Karpas-422 (cell line): Measurements from ENCODE around the gene PANK2. TPM values are rescaled to one million over a fixed set of nuclear protein-coding genes. Genes with fewer than 3 reads are reported as not detected.
A peak's percentile ranks its signal among the peaks of the same experiment; 100 is the strongest.

Experiments used
- DNase-seq: peaks from one replicate; pipeline ENCODE4 v3.0.0-alpha.2; 2015
- H2AFZ ChIP-seq: fragments of 200-600 bp; sonication (generic); 2 replicates; pipeline ENCODE4 v1.6.1; 2014; ENCODE audit warnings: antibody characterized with exemption, low read length, mixed read lengths
- H3K27ac ChIP-seq: fragments of 200-600 bp; sonication (generic); 2 replicates; pipeline ENCODE4 v1.5.1; 2014; ENCODE audit warnings: mild to moderate bottlenecking, low read length, moderate library complexity
- H3K27me3 ChIP-seq: fragments of 200-600 bp; sonication (generic); 2 replicates; pipeline ENCODE4 v1.6.1; 2014; ENCODE audit warnings: low read length, mixed read lengths
- H3K36me3 ChIP-seq: fragments of 200-600 bp; sonication (generic); 2 replicates; pipeline ENCODE4 v1.6.1; 2014; ENCODE audit warnings: low read length, mixed read lengths; ENCODE audit not compliant: insufficient read depth
- H3K4me1 ChIP-seq: fragments of 200-600 bp; sonication (generic); 2 replicates; pipeline ENCODE4 v1.6.1; 2014; ENCODE audit warnings: mild to moderate bottlenecking, low read length, mixed read lengths
- H3K4me2 ChIP-seq: fragments of 200-600 bp; sonication (generic); 2 replicates; pipeline ENCODE4 v1.6.1; 2014; ENCODE audit warnings: low read length, low read depth, mild to moderate bottlenecking; ENCODE audit not compliant: poor library complexity, severe bottlenecking
- H3K4me3 ChIP-seq: fragments of 200-600 bp; sonication (generic); 2 replicates; pipeline ENCODE4 v1.5.1; 2014; ENCODE audit warnings: mild to moderate bottlenecking, antibody characterized with exemption, low read length, mixed read lengths
- H3K79me2 ChIP-seq: fragments of 200-600 bp; sonication (generic); 2 replicates; pipeline ENCODE4 v1.6.1; 2014; ENCODE audit warnings: mild to moderate bottlenecking, low read length, mixed read lengths
- H3K9ac ChIP-seq: fragments of 200-600 bp; sonication (generic); 2 replicates; pipeline ENCODE4 v1.6.0; 2014; ENCODE audit warnings: low read length
- H3K9me2 ChIP-seq: fragments of 200-600 bp; sonication (generic), shearing (Covaris generic); replicated peaks from 2 replicates; pipeline ENCODE4 v1.6.0; 2014; ENCODE audit warnings: mild to moderate bottlenecking, low read length, moderate library complexity; ENCODE audit not compliant: insufficient read depth
- H3K9me3 ChIP-seq: fragments of 300-700, 200-600 bp; sonication (generic); 2 replicates; pipeline ENCODE4 v1.6.1; 2014; ENCODE audit warnings: low read length, mixed read lengths
- H4K20me1 ChIP-seq: fragments of 200-600 bp; sonication (generic); 2 replicates; pipeline ENCODE4 v1.6.1; 2014; ENCODE audit warnings: mild to moderate bottlenecking, antibody characterized with exemption, low read length, low read depth; ENCODE audit not compliant: insufficient read depth
- total RNA-seq: library from RNA; depleted of rRNA; stranded (reverse); fragments of >200 nt; shearing (Covaris generic); gene quantifications from 2 replicates; pipeline ENCODE4 v1.2.3, GENCODE V29; 2014; ENCODE audit warnings: low replicate concordance

Gene PANK2
- total RNA-seq, 1 experiment from 2014 or later, result 19.2 TPM

DNA sequence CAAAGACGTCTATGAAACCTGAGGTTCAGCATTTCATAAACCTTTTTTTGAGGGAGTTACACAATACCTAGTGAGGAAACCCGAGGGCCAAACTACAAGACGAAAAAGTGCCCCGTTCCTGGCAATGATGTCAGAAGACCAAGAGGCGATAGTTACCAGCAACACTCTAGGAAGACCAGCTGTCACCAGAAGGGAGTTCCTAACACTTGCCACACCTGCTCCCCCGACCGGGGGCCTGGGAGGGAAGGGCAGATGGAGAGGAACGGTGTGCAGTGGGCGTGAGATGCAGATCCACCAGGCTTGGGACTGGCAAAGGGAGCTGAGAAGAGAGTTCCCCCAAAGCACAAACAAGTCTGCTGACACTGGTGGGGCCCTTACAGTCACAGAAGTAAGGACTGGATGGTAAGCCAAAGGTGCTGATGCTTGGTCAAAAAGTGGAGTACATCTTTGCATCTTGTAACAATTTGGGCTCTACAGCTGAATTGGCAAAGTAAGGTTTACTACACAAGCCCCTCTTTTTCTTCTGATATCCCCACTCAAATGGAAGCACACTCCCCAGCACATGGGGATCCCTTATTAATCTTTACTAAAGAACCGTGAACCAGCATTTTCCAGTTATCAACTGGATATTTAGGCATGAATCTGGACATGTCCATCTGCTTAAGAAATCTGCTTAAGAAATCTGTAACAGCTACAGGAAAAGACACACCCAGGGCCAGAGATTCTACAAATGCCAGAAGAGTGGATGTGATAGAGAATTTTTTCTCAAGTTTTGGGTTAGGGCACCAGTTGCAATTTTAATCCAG is 38.5 kb downstream of the PANK2 start:
- Histone ChIP-seq H3K4me3 (no peak overlapping the region), H3K4me2 (no peak overlapping the region), H3K9ac (no peak overlapping the region; the same call in 1 of the 2 replicates), H3K36me3 (peaks cover 19% of the 10 kb centered on the region; the same call in 1 of the 2 replicates), H3K9me3 (no peaks in the 10 kb centered on the region), H3K9me2 (no peaks in the 10 kb centered on the region), H3K79me2 (peaks cover 11% of the 10 kb centered on the region), H3K4me1 (peaks cover 28% of the 10 kb centered on the region), H2AFZ (no peak overlapping the region), H3K27me3 (no peaks in the 10 kb centered on the region), H3K27ac (peak overlapping the region; percentile 20), H4K20me1 (peaks cover 2% of the 10 kb centered on the region; the same call in 1 of the 2 replicates)
- DNase-seq, result peak; percentile 52

DNA sequence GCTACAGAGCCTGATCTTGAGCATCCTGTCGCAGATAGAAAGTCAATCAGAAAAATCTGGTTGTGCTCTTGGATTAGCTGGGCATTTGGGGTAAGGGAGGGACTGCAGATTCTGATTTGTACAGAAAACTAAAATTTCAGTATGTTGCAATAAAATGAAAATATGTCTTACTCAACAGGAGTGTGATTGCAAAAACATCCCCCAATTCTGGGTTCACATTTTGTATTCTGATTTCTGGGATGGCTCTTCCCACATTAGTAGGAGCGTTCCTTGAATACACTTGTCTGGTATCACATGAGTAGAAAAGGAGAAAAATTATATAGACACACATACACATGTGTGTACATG is 40.5 kb downstream of the PANK2 start:
- no peaks in the 10 kb centered on the region for H3K27me3 ChIP-seq
- peaks cover 4% of the 10 kb centered on the region; the same call in 1 of the 2 replicates for H3K36me3 ChIP-seq
- H3K27ac ChIP-seq, result no peak overlapping the region
- H3K4me3 ChIP-seq, result no peak overlapping the region
- peak; percentile 56 for DNase-seq
- H4K20me1 ChIP-seq, result no peaks in the 10 kb centered on the region
- H3K9me2 ChIP-seq, result no peaks in the 10 kb centered on the region
- no peaks in the 10 kb centered on the region for H3K9me3 ChIP-seq
- no peaks in the 10 kb centered on the region for H3K79me2 ChIP-seq
- peaks cover 30% of the 10 kb centered on the region for H3K4me1 ChIP-seq
- no peak overlapping the region for H3K9ac ChIP-seq
- no peak overlapping the region for H2AFZ ChIP-seq
- no peak overlapping the region for H3K4me2 ChIP-seq

DNA sequence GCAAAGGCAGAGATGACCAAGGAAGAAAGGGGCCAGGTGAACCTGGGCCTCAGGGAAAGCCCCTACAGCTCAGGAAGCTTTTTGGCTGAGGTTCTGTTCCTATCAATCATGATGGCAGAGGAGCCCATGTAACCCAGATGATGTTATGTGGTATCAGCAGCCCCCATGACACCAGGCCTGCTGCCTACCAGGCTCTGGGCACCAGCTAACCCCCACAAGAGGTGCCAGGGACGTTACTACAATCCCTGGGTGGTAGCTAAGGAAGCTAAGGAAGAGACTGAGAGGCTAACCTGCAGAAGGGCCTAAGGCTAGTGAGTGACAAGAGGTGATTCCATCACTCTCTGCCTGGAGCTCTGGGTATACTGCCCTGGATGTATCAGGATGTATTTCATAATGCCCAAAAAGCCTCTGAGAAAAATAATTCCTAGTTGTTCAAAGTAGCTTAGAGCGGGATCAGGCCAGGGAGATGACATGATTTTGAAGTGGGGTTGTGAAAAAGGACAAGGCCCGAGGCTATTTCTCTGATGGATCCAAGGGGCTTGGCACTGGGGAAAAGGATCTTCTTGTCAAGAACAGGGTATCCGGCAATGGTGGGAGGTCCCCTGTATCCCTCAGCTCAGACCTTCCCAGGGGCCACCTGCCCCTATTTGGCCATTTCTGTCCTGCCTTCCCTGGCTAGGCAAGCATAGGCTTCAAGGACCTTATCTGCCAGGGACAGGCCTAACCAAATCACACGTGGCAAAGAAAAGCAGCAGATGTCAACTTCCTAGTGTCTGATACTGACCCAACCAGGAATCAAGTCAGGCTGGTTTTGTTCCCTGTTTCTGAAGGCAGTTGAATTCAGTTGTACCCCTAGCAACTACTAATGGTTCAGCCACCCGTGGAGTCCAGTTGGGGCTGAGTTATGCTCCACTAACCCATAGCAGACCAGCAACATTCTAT is 41.3 kb downstream of the PANK2 start:
- Histone ChIP-seq H3K9me3 (no peaks in the 10 kb centered on the region), H3K9me2 (no peaks in the 10 kb centered on the region), H3K4me2 (no peak overlapping the region), H3K27ac (no peak overlapping the region), H3K9ac (no peak overlapping the region), H3K36me3 (no peaks in the 10 kb centered on the region), H4K20me1 (no peaks in the 10 kb centered on the region), H2AFZ (no peak overlapping the region), H3K4me1 (peaks cover 39% of the 10 kb centered on the region), H3K4me3 (no peak overlapping the region), H3K27me3 (no peaks in the 10 kb centered on the region), H3K79me2 (no peaks in the 10 kb centered on the region)
- DNase-seq, result no peak

DNA sequence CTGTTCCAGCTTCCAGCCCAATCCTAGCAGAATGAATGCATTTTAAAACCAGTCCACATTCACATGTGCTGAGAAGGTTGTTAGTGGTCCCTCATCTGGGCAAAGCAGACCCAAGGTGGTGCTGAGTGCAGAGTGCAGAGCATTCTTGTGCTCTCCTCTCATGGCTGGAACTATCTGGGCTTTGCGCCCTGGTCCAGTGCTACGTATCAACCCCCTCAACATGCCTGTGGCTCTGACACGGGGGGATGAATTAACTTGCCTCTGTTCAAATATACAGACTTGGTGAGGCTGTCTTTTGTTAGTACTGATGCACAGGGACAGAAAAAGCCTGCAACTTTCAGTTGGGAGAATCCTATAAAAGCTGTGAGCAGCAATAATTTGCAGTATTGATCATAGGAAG is 42.5 kb downstream of the PANK2 start:
- Histone ChIP-seq H3K79me2 (no peaks in the 10 kb centered on the region), H3K4me2 (no peak overlapping the region), H3K9me2 (no peaks in the 10 kb centered on the region), H3K4me1 (peaks cover 42% of the 10 kb centered on the region), H3K36me3 (no peaks in the 10 kb centered on the region), H3K9me3 (no peaks in the 10 kb centered on the region), H3K4me3 (no peak overlapping the region), H4K20me1 (no peaks in the 10 kb centered on the region), H3K27me3 (no peaks in the 10 kb centered on the region), H3K9ac (no peak overlapping the region), H3K27ac (no peak overlapping the region), H2AFZ (no peak overlapping the region)
- peak; percentile 52 for DNase-seq

GRCh38 chr20:3932277-3932676 is 43.1 kb downstream of the PANK2 start:
- H3K79me2 ChIP-seq, result no peaks in the 10 kb centered on the region
- no peak overlapping the region for H3K4me3 ChIP-seq
- no peaks in the 10 kb centered on the region for H4K20me1 ChIP-seq
- H3K9me3 ChIP-seq, result no peaks in the 10 kb centered on the region
- H2AFZ ChIP-seq, result no peak overlapping the region
- no peaks in the 10 kb centered on the region for H3K36me3 ChIP-seq
- H3K9me2 ChIP-seq, result no peaks in the 10 kb centered on the region
- H3K4me2 ChIP-seq, result no peak overlapping the region
- DNase-seq, result no peak
- H3K27ac ChIP-seq, result no peak overlapping the region
- H3K9ac ChIP-seq, result no peak overlapping the region
- peaks cover 39% of the 10 kb centered on the region for H3K4me1 ChIP-seq
- no peaks in the 10 kb centered on the region for H3K27me3 ChIP-seq

DNA sequence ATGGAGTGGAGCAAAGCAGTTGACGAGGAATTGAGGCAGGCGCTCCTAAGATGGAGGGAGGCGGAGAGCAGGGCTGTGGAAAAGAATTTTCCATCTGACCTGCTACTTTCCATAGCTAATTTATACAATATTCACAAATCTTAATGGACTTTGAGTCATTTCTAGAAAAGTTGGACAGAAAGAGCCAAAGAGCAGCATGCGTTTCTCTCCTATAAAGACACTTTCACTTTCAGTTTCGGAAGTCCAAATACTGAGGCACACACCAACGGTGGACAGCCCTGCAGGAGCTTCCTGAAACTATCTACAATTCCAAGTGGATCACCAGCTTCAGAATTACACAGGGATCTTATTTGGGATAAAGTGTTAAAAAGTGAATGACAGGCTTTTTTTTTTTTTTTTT is 43.5 kb downstream of the PANK2 start:
- Histone ChIP-seq H3K9me2 (no peaks in the 10 kb centered on the region), H4K20me1 (no peaks in the 10 kb centered on the region), H3K4me2 (no peak overlapping the region), H3K79me2 (no peaks in the 10 kb centered on the region), H2AFZ (no peak overlapping the region), H3K4me1 (peaks cover 38% of the 10 kb centered on the region), H3K9me3 (no peaks in the 10 kb centered on the region), H3K27me3 (no peaks in the 10 kb centered on the region), H3K27ac (no peak overlapping the region), H3K9ac (no peak overlapping the region), H3K4me3 (no peak overlapping the region), H3K36me3 (0 out of 2 replicates have a peak, but pooled peaks cover 1% of the 10 kb centered on the region)
- DNase-seq, result no peak

DNA sequence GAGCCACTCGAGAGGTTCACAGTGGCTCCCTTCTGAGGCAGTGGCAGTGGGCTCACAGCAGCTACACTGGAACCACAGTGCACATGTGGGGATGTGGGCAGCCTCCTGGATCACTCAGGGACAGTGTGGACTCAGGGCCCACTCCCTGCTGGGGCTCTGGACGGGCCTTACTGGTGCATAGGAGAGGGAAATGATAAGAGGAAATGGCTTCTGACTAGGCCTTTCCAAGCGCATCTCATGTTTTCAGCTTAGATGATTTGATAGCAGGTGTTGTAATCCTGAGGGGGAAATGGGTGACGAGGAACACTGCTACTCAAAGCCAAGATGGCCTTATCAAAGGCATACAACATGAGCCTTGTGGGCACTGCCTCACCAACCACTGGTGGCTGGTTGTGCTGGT is 44.0 kb downstream of the PANK2 start:
- H3K9me3 ChIP-seq, result no peaks in the 10 kb centered on the region
- no peak overlapping the region for H3K27ac ChIP-seq
- 0 out of 2 replicates have a peak, but pooled peaks cover 4% of the 10 kb centered on the region for H3K36me3 ChIP-seq
- no peak for DNase-seq
- no peaks in the 10 kb centered on the region for H3K27me3 ChIP-seq
- no peak overlapping the region for H3K9ac ChIP-seq
- H3K79me2 ChIP-seq, result no peaks in the 10 kb centered on the region
- no peak overlapping the region for H2AFZ ChIP-seq
- no peak overlapping the region for H3K4me3 ChIP-seq
- H3K9me2 ChIP-seq, result no peaks in the 10 kb centered on the region
- H3K4me1 ChIP-seq, result peaks cover 32% of the 10 kb centered on the region
- no peaks in the 10 kb centered on the region for H4K20me1 ChIP-seq
- no peak overlapping the region for H3K4me2 ChIP-seq

- Histone ChIP-seq H2AFZ (no peak overlapping the region), H3K4me3 (no peak overlapping the region), H3K4me2 (no peak overlapping the region), H4K20me1 (no peaks in the 10 kb centered on the region), H3K9me3 (no peaks in the 10 kb centered on the region), H3K9me2 (no peaks in the 10 kb centered on the region), H3K79me2 (no peaks in the 10 kb centered on the region), H3K36me3 (0 out of 2 replicates have a peak, but pooled peaks cover 4% of the 10 kb centered on the region), H3K27me3 (no peaks in the 10 kb centered on the region), H3K4me1 (peaks cover 32% of the 10 kb centered on the region), H3K27ac (peak overlapping the region; percentile 25; the same call in 1 of the 2 replicates), H3K9ac (no peak overlapping the region)
- no peak for DNase-seq
These were observed 45.4 kb downstream of the PANK2 start for GRCh38 chr20:3934624-3935023.
